Fibroblast of mammary gland (primary cell): Measurements from ENCODE around the gene DDX24.

ENCODE experiments used
- DNase-seq: peaks from one replicate; pipeline ENCODE4 v3.0.0-alpha.2; 2010; ENCODE audit warnings: low read depth
- H3K4me3 ChIP-seq: 2 replicates; pipeline ENCODE4 v1.5.1; 2011; ENCODE audit warnings: low read depth, mild to moderate bottlenecking, low read length, moderate library complexity; ENCODE audit not compliant: control insufficient read depth
- TF ChIP-seq, protein P1 (sequence below): conservative IDR thresholded peaks from 2 replicates; pipeline ENCODE4 v1.5.1; 2011; ENCODE audit warnings: low read depth, low read length, inconsistent platforms; ENCODE audit not compliant: control insufficient read depth, insufficient read depth

The DDX24 gene

DNA sequence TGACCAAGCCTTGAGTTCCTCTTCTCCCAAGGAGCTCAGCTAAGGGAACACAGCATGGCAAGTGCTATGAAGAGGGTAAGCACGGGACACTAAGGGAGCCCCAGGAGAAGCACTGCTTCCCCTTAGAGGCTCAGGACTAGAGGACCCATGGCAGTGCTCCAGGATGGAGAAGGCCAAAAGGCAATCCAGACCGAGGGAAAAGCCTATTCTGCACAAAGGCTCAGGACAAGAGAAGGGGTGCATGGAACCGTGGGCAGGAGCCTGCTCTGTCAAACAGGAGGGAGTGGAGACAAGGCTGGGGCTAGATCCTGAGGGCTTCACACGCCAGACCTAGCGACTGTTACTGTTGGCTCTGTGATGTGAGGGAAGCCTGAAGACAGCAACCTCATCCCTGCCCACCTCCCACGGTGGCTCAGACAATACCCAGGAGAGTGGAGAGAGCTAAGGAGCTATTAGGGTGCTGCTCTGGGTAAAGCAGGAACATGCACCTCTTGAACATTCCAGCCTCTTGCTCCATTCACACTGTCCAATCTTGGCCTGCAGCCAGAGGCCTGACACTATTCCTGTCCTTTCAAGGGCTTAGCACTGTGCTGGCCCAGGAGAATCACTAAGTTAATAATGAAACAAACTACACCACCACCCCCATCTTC is 30.6 kb downstream of the DDX24 start:
- no peak overlapping the region for H3K4me3 ChIP-seq
- TF ChIP-seq, protein P1, sequence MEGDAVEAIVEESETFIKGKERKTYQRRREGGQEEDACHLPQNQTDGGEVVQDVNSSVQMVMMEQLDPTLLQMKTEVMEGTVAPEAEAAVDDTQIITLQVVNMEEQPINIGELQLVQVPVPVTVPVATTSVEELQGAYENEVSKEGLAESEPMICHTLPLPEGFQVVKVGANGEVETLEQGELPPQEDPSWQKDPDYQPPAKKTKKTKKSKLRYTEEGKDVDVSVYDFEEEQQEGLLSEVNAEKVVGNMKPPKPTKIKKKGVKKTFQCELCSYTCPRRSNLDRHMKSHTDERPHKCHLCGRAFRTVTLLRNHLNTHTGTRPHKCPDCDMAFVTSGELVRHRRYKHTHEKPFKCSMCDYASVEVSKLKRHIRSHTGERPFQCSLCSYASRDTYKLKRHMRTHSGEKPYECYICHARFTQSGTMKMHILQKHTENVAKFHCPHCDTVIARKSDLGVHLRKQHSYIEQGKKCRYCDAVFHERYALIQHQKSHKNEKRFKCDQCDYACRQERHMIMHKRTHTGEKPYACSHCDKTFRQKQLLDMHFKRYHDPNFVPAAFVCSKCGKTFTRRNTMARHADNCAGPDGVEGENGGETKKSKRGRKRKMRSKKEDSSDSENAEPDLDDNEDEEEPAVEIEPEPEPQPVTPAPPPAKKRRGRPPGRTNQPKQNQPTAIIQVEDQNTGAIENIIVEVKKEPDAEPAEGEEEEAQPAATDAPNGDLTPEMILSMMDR, result no peak

DNA sequence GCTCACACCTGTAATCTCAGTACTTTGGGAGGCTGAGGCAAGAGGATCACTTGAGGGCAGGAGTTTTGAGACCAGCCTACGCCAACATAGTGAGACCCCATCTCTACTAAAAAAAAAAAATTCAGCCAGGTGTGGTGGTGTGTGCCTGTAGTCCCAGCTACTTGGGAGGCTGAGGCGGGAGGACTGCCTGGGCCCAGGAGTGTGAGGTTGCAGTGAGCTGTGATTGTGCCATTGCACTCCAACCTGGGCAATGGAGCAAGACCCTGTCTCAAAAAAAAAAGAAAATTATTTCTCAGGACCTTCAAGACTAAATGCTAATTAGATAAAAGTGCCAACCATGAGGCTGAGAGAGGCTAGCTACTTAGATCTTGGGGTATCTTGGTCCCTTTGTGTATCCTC is 31.4 kb downstream of the DDX24 start:
- TF ChIP-seq, protein P1, result no peak
- no peak for DNase-seq
- no peak overlapping the region for H3K4me3 ChIP-seq

More for the DNA sequence above, 30.6 kb downstream of the DDX24 start:
- no peak for DNase-seq

DNA sequence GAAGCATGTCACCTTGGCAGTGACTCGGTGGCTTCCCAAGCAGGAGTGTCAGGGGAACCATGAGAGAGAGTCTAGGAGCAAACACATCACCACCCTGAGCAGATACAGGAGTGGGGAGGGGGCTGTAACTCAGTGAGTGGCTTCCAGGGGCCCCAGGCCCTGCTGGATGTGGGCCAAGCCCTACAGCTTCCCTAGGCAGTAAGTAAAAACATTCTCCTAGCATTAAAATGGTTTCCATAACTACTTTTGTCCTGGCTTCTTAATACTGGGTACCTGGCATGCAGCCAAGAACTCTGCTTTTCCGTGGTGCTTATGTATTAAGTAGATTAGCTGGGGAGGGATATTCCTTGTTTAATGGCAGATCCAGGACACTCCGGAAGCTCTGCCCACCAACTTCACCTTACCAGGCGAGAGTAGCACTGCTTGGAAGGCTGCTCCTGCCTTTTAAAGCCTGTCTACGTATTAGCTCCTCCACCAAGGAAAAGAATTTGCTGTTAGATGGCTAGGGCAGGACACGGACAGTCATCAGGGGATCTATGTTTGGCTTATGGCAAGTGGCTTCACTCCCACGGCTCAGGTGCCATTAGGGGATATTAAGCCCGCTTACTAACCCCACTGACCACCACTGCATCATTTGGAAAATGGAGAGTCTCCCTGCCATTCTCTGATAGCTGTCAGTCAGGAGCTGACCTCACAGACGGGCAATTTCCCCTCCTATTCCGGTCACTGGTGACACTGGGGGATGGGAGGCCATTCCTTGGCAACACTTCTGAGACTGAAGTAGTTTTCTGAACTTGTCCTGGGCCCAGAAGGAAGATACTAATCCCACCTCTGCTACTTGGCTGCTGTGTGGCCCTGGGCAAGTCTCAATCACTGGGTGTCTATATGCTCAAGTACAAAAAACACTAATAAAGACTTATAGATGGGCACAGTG is 32.0 kb downstream of the DDX24 start:
- TF ChIP-seq, protein P1, result no peak
- no peak for DNase-seq
- no peak overlapping the region for H3K4me3 ChIP-seq

DNA sequence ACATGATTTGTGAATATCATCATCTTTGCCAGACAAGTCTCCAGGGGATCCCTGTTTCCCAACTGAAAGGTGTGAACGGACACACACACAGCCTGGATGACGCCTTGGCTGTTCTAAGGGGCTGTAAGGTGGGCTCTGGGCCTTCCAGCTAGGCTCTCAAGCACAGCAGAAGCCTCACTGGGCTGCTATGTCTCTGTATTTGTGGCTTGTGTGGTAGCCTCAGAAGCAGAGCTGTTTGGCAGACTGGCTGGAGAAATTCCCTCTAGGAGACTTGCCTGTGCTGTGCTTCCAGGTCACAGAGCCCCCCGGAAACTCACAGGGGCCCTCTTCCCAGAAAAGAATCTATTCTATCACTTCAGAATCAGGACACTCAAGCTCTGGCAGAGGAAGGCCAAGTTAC is 33.4 kb downstream of the DDX24 start:
- no peak overlapping the region for H3K4me3 ChIP-seq
- DNase-seq, result no peak
- TF ChIP-seq, protein P1, result no peak

DNA sequence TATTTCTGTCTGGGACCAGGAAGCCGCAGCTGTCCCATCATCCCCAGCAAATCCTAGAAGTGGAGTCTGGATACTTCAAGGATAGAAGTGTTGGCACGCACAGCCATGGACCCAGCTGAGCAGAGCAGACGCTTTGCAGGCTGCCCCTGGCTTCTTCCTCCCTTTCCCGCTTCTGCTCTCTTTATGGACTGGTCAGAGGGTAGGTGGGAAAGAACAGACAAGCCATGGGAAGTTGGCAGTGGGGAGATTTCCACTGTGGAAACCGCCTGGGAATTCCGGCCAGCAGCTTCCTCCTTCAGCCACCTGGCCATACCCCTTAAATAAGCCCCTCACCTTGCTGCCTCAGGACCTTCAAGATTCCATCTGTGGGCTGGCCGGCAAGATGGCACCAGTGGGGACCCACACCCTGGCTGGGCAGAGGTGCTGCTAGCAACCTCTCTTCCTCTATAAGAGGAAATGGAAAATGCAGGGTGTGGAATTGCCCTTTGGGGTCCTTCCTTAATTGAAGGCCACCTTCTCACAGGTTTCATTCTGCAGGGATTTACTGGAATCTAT is 34.2 kb downstream of the DDX24 start:
- TF ChIP-seq, protein P1, result no peak
- DNase-seq, result no peak
- H3K4me3 ChIP-seq, result no peak overlapping the region

DNA sequence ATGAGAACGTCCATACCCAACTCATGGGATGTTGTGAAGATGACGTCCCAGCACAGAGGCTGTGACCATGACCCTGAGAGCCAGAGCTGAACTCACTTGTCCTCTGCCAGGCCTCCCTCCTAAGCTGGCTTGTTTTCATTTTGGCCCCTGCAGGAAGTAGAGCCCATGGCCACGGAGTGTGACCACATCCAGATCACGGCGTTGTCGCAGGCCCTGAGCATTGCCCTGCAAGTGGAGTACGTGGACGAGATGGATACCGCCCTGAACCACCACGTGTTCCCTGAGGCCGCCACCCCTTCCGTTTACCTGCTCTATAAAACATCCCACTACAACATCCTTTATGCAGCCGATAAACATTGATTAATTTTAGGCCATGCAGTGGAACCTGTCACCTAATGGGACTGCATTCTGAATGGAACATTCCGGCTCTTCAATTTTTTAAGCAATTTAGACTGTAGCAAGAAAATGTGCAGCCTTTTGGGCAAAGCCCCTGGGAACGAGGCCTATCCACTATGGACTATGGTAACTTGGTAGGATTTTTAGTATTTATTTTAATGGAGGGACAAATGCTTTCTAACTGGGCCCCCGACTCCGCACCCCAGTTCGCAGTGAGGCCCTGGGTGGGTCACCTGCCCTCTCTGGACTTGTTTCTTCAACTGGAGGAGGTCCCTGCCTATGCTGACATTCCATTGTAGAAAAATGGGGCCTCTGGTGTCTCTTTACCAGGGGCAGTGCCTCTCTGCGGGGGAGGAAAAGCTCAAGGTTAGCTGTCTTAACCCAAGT is 35.2 kb downstream of the DDX24 start:
- TF ChIP-seq, protein P1, result no peak
- no peak for DNase-seq
- no peak overlapping the region for H3K4me3 ChIP-seq
